ENCODE data around the gene SLC12A2. TPM values are rescaled to one million over a fixed set of nuclear protein-coding genes. Genes with fewer than 3 reads are reported as not detected.

The SLC12A2 gene
- total RNA-seq, 1 donor from 2014 or later = 23.9 TPM

DNA sequence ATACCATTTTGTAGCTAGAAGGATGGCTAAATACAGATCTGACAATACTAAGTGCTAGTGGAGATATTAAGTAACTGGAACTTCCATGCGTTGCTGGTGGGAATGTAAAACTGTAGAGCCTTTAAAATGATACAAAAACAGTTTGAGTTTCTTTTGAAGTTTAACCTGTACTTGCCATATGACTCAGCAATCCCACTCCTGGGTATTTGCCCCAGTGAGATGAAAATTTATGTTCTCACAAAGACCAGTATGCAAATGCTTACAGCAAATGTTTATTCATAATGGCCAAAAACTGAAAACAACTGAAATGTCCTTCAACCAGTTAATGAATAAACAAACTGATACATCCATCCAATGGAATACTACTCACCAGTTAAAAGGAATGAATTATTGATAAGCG lies 137.3 kb downstream of the SLC12A2 start:
- no peak for DNase-seq (ENCODE audit: low spot score)
- no peak overlapping the region for H3K27ac Mint-ChIP-seq
- H3K4me1 Mint-ChIP-seq (ENCODE audit: low read depth) = no peaks in the 10 kb centered on the region
- H3K4me3 Mint-ChIP-seq = no peak overlapping the region
- H3K36me3 Mint-ChIP-seq (ENCODE audit: low read depth) = no peaks in the 10 kb centered on the region
- peaks cover 6% of the 10 kb centered on the region for H3K27me3 Mint-ChIP-seq (ENCODE audit: insufficient read depth)
- intact Hi-C loops (cut with micrococcal nuclease) = no loop called here
- H3K9me3 Mint-ChIP-seq = no peaks in the 10 kb centered on the region

DNA sequence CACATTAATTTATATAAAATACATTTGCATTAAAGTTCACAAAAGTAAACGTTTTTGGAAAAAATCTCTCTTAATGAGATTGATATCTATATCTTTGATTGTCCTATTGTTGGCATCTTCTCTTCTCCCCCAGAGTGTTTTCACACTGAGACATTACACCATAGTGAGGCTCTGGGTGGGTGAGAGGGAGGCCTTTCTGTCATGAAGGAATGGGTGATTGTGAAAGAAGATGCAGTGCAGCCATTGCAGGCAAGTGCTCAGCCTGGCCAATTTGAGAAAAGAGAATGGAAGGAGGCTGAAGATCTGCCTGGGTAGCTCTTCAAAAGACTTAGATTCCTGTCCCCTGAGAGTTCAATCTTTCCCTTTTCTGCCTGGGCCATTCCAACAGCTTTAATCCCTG lies 140.8 kb downstream of the SLC12A2 start:
- no peak for DNase-seq (ENCODE audit: low spot score)
- intact Hi-C loops (cut with micrococcal nuclease) = no loop called here
- Mint-ChIP-seq H3K27me3 (ENCODE audit: insufficient read depth) (peaks cover 6% of the 10 kb centered on the region), H3K27ac (no peak overlapping the region), H3K36me3 (ENCODE audit: low read depth) (no peaks in the 10 kb centered on the region), H3K4me3 (no peak overlapping the region), H3K9me3 (no peaks in the 10 kb centered on the region), H3K4me1 (ENCODE audit: low read depth) (no peaks in the 10 kb centered on the region)

DNA sequence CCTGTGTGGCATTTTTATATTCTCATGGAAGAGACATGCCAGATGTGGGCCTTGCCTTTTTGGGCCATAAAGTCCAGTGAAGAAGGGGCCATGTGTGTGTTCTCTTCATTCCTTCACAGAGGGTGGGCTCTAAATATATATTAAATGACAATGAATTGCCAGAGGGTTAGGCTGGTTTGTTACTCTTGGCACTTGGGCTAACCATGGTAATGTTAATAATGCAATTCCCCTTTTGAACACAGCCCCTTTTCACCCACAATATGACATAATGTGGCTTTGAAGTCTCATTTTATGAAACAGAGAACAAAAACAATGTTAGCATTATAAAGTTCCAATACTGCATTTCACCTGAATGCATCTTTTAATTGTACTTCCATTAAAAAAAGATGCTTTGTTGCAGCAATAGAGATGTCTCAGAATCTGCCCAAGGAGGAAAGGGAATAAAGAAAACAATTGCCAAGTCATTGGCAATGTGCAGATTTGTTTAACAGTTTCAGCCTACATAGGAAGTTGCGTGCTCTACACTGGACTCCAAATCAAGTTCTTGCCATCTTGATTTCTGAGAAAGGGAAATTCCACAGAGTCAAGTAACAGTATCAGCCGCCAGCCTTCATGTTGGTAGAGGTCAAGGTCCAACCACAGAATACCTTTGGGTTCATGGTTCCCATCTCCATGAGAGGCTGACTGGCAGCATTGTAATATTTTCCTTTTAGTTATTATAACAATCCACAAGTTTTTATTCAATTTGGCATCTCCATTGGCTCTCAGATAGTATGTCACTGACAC lies 141.9 kb downstream of the SLC12A2 start:
- no peaks in the 10 kb centered on the region for H3K9me3 Mint-ChIP-seq
- H3K4me3 Mint-ChIP-seq = no peak overlapping the region
- no peaks in the 10 kb centered on the region for H3K4me1 Mint-ChIP-seq (ENCODE audit: low read depth)
- intact Hi-C loops (cut with micrococcal nuclease) = no loop called here
- H3K27ac Mint-ChIP-seq = no peak overlapping the region
- peaks cover 6% of the 10 kb centered on the region for H3K27me3 Mint-ChIP-seq (ENCODE audit: insufficient read depth)
- H3K36me3 Mint-ChIP-seq (ENCODE audit: low read depth) = no peaks in the 10 kb centered on the region
- DNase-seq (ENCODE audit: low spot score) = no peak

DNA sequence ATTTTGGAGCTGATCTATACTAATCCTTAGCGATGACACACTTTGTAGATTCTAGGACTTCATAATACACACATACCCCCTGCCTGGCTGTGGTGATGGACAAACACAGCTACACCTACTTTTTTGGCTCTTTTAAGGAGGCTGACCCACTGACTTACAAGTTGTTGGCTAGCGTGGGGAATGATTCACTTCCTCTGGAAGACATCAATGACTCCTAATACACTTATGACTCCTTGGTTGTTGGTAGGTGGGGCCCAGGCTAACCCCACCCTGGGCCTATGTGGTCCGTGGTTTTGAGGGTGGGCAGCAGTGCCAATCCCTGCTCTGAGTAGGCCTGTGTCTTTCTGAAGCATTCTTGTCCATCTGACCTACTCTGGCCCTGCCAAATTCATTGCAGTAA lies 144.4 kb downstream of the SLC12A2 start:
- intact Hi-C loops (cut with micrococcal nuclease) = no loop called here
- Mint-ChIP-seq H3K4me3 (no peak overlapping the region), H3K27me3 (ENCODE audit: insufficient read depth) (peaks cover 3% of the 10 kb centered on the region), H3K36me3 (ENCODE audit: low read depth) (no peaks in the 10 kb centered on the region), H3K4me1 (ENCODE audit: low read depth) (no peaks in the 10 kb centered on the region), H3K27ac (no peak overlapping the region), H3K9me3 (no peaks in the 10 kb centered on the region)
- no peak for DNase-seq (ENCODE audit: low spot score)

DNA sequence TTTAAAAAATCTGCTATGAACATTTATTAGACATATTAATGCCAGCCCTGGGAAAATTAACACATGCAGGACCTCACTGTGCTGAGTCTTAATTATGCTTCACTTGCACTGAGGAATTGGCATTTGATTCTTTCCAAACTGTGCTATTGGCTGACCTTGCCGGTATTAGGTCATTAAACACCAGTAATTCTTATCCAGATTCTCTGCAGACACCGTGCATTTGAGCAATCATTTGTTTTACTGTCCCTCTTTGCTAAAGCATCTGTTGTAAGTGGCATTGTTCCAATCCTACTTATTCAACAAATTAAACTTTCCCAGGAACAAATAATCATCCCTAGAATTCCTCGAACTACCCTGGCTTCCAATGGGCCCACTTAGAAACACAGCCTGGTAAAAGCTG lies 145.0 kb downstream of the SLC12A2 start:
- Mint-ChIP-seq H3K27ac (no peak overlapping the region), H3K27me3 (ENCODE audit: insufficient read depth) (peaks cover 1% of the 10 kb centered on the region), H3K4me1 (ENCODE audit: low read depth) (no peaks in the 10 kb centered on the region), H3K4me3 (no peak overlapping the region), H3K36me3 (ENCODE audit: low read depth) (no peaks in the 10 kb centered on the region), H3K9me3 (no peaks in the 10 kb centered on the region)
- intact Hi-C loops (cut with micrococcal nuclease) = no loop called here
- no peak for DNase-seq (ENCODE audit: low spot score)

DNA sequence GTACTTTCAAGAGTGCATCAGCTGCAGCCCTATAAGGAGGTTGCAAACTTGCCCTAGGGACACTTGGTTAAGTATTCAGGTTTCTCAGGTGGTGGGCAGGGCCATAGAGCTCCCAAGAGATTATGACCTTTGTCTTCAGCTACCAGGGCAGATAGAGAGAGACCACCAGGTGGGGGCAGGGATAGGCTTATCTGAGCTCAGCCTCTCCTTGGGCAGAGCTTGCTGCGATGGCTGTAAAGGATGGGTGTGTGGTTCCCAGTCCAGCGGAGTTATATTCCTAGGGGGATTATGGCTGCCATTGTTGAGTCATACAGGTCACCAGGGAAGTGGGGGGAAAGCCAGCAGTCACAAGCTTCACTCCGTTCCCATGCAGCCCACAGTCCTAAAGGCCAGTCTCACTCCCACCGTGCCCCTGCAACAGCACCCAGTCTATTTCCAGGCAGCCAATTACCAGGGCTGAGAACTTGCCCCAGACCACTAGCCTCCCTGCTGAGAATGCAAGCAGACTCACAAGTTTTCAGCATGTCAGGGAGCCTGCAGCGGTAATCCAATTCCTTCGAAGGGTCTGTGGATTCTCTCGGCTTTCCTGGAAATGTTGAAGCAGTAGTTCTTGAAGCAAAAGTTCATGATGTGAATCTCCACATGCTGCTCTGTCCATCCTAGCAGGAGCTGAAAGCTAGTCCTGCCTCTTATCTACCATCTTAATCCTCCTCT lies 151.5 kb downstream of the SLC12A2 start:
- H3K4me3 Mint-ChIP-seq = no peak overlapping the region

DNA sequence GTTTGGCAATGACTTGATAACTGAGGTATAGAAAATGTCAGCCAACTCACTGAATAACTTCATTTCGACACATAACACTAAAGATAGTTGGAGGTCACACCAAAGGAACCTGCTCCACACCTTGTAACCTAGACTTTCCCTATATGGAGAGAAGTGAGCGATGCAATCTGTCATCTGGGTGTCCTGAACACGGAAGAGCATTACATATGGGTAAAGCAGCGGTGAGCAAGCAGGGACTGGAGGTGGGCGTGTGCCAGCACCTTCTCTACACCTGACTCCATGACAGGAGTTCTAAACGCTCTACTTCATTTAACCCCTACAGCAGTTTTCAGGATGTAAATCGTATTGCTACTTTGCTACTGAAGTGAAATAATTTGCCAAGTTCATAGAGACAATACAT lies 152.8 kb downstream of the SLC12A2 start:
- no peaks in the 10 kb centered on the region for H3K9me3 Mint-ChIP-seq
- no peak for DNase-seq (ENCODE audit: low spot score)

More for the DNA sequence above, 151.5 kb downstream of the SLC12A2 start:
- Mint-ChIP-seq H3K27ac (no peak overlapping the region), H3K36me3 (ENCODE audit: low read depth) (no peaks in the 10 kb centered on the region), H3K4me1 (ENCODE audit: low read depth) (no peaks in the 10 kb centered on the region), H3K9me3 (no peaks in the 10 kb centered on the region), H3K27me3 (ENCODE audit: insufficient read depth) (peaks cover 8% of the 10 kb centered on the region)
- DNase-seq (ENCODE audit: low spot score) = no peak
- intact Hi-C loops (cut with micrococcal nuclease) = no loop called here

DNA sequence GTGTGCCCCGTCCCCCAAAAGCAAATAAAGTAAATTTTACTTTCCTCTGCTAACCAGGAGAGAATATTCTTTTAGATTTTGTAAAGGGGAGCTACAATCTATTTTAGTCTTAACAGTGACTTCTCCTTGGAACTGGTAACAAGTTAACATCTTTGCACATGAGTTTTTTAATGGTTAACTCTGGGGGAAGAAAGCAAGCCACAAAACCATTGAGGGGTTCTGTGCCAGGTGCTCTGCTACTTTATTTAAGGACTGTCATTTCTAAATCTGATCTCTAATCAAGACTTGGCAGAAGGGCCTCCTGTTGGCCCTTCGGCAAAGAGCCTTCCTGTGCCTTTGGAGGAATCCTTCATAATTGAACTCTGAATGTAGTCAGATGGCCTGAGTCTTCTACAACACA lies 153.4 kb downstream of the SLC12A2 start:
- Mint-ChIP-seq H3K27ac (no peak overlapping the region), H3K4me3 (no peak overlapping the region), H3K4me1 (ENCODE audit: low read depth) (no peaks in the 10 kb centered on the region), H3K36me3 (ENCODE audit: low read depth) (no peaks in the 10 kb centered on the region), H3K9me3 (no peaks in the 10 kb centered on the region), H3K27me3 (ENCODE audit: insufficient read depth) (peaks cover 8% of the 10 kb centered on the region)
- DNase-seq (ENCODE audit: low spot score) = no peak
- intact Hi-C loops (cut with micrococcal nuclease) = no loop called here

More for the DNA sequence above, 152.8 kb downstream of the SLC12A2 start:
- H3K4me3 Mint-ChIP-seq = no peak overlapping the region
- intact Hi-C loops (cut with micrococcal nuclease) = no loop called here
- no peaks in the 10 kb centered on the region for H3K36me3 Mint-ChIP-seq (ENCODE audit: low read depth)
- H3K27ac Mint-ChIP-seq = no peak overlapping the region
- H3K27me3 Mint-ChIP-seq (ENCODE audit: insufficient read depth) = peaks cover 8% of the 10 kb centered on the region
- H3K4me1 Mint-ChIP-seq (ENCODE audit: low read depth) = no peaks in the 10 kb centered on the region

DNA sequence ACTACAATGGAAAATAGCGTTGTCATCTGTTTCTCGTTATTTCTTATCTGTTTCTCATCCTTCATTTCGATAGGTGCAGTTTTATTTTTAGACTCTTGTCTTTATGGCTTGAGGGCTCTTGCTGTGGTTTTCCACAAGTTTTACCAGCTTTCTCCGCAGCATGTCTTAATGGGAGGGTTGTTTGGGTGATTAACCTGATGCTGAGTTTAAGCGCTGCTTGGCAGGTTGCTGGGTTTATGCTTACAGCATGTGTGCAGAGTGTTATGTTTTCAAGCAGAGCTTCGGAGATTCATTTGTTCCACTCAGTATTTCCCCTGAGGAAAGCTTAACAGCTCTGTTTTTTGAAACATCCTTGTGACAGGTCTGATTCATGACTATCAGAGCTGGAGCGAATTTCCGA lies 154.0 kb downstream of the SLC12A2 start:
- no peaks in the 10 kb centered on the region for H3K4me1 Mint-ChIP-seq (ENCODE audit: low read depth)
- intact Hi-C loops (cut with micrococcal nuclease) = no loop called here
- H3K9me3 Mint-ChIP-seq = no peaks in the 10 kb centered on the region
- no peak overlapping the region for H3K4me3 Mint-ChIP-seq
- no peak for DNase-seq (ENCODE audit: low spot score)
- peaks cover 8% of the 10 kb centered on the region for H3K27me3 Mint-ChIP-seq (ENCODE audit: insufficient read depth)
- H3K27ac Mint-ChIP-seq = no peak overlapping the region
- no peaks in the 10 kb centered on the region for H3K36me3 Mint-ChIP-seq (ENCODE audit: low read depth)

All from activated T-helper 1 cell treated with anti-CD3 and anti-CD28 coated beads, Interleukin-12 subunit alpha, Interleukin-12 subunit beta, Interleukin-2, Interleukin-4 antibody, amounts not matched to agents 30 ng/mL and 10 ng/mL and 1 ng/mL, durations not matched to agents 14 hours and 24 hours and 36 hours (primary cell).